ENCODE measurements around the gene DACH1.

DACH1 gene

DNA sequence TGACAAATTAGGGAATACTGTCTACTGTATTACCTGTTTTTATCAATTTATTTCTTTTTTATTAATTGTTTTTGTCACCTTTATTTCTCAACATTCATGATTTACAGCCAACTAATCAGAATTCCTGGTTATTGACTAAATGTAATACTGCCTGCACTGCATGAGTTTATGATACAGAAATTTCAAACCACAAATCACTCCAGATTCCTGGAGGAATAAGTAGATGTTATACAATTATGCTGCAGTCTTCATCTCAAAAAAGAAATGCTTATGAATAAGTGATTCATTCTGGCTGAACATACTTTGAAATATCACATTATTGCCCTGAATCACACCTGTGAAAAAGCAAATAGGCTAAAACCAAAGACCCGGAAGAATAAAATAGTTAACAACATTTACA, 249.7 kb downstream of the DACH1 start:
- DNase-seq, result no peak

DNA sequence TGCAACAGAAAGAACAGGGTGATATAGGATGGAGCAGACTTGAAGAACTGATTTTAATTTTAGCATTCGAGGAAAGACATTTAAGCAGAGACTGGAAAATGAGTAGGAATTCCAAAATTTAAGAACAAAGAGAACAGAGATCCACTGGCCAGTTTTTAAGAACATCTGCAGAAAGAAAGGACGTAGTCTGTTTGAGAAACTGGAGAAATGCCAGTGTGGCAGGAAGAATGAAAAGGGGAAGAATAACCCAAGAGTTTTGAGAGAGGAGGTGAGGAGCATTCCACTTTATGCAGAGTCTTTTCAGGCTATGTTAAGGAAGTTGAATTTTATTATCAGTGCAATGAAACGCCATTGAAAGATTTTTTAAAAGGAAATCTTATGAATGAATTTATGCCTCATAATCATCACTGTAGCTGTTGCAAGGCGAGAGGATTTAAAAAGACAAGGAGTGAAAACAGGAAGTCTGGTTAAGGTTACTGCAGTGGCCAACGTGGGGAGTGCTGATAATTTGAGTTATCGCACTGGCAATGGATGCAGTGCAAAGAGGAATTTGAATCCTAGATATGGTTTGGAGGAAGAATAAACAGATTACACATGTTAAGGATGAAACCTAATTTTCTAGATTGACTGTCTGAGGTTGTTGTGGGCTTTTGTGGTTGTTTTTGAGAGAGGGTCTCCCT, 253.8 kb downstream of the DACH1 start:
- no peak for DNase-seq

DNA sequence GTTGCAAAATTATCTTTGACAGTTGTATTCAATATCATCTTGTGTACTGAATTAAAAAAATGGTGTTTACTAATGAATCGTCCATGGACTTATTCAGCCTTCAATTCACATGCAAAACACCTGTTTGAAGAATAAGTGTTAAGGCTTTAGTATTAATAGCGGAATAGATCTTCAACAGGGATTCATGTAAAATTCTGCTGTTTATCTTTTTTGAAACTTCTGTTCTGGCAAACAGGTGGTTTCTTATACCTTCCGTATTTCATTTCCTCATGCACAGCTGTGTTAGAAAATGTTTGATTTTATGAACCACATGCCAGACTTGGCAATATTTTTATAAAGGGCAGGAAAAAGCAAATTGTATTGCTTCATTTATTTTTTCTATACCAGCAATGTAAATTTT, 255.7 kb downstream of the DACH1 start:
- DNase-seq, result no peak

DNA sequence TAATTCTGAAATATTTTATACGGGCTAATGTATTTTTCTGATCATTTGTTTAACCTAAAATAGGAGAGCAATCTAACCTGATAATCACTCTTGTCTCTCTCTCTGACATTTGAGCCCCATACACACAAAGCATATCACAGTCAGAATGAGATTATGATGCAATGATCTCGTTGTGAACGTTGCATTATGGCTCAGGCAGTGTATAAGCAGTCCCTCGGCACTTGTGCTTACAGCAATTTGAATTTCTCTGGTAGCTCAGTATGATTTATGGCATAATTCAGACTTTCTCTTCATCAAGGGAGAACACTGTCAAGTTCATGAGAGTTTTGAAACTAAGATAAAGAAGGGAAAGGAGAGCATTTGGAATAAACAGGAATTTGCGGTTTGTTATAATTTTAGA, 256.1 kb downstream of the DACH1 start:
- DNase-seq, result no peak

DNA sequence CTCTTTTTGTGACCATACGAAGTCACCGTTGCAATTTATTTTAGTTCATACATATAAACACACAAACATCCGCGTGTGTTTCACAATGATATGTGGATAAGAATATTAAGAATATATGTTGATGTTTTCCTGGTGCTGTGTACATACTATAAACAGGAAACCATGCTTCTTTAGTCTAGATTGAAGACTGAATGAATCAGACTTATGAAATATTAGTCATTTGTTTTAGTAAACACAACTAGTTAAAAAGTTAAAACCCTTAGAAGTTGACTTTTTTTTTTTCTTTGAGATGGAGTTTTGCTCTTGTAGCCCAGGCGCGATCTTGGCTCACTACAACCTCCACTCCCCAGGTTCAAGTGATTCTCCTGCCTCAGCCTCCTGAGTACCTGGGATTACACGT, 257.7 kb downstream of the DACH1 start:
- no peak for DNase-seq

DNA sequence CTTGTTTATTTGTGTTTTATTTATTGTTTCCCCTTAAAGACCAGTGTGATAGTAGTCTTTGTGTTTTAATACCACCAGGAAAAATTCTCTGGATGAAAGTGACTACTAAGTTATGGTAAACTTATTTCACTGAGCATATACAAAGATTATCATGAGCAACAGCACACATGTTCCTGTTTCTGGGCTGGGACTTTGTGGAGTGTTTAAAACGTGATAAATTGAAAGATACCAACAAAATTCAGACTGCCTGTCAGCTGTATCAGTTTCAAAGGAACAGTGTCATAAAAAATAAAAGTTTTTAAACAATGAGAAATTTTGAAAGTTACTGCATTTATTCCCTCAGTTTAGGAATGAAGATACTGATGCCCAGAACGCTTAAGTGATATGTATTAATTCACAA, 259.4 kb downstream of the DACH1 start:
- no peak for DNase-seq

DNA sequence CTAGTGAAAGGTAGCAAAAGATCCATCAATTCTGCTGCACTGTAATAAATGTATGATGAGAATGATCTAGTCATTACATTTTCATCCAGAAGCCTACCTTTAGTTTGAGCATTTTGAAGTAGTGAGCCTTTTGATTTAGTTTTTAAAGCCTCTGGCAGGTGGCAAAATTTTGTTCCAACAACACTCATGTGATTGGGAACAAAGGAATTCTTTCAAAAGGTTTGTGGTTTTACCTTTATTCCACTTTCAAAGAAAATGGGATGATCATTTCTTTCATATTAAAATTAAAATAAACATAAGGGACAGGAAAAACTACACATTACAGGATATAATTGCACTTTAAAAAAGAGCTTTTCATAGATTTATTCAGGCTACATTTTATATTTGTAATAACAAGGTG, 260.2 kb downstream of the DACH1 start:
- no peak for DNase-seq

DNA sequence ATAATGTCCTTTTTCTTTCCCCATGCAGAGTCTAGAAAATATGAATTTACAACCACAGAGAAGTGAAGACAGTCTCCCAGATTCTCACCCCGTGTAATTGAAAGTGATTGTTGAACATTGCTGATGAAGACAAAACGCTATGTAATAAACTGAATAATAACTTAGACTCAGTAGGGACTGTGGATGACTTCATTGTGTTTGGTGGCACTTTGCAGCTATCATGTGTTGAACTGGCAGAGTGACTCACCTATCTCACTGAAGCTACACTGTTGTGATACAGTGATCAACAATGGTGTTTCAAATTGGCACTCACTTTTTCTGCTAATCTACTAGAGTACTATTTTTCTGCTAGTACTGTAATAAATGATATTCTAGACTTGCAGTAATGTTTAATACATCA, 261.3 kb downstream of the DACH1 start:
- DNase-seq, result no peak

DNA sequence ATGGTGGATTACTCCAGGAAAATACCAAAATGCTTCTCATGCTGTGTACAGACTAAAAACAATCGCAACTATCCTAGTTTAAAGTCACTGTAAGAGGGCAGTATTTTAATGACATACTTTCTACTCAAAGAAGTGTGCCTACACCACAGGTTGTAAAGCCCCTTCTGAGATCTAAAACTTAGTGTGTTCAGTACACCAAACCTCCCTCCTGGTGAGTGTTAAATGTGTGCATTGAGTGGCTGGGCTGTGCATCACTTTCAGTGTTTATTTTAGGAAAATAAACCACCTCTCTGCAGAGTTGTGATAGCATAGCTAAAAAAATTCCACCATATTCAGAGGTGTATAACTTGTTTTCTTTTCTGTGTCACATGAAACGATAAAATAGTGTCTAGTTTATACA, 263.7 kb downstream of the DACH1 start:
- no peak for DNase-seq

DNA sequence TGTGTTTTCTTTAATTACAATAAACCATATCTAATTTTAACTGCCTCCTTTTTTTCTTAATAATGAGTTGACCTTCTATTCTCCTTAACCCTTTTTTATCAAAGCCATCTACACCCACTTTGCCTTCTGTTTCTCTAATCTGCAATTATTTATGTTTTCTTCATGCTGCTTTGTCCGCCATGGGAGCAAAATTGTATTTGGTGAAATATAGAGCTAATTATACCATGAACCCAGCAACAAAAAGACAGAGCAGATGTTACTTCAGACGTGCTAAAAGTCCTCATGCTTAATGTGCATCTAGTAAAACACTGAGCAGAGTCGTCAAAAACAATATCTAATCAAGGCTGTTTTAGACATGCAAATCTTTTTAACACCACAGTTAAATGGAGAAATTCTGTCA, 264.7 kb downstream of the DACH1 start:
- no peak for DNase-seq

DNA sequence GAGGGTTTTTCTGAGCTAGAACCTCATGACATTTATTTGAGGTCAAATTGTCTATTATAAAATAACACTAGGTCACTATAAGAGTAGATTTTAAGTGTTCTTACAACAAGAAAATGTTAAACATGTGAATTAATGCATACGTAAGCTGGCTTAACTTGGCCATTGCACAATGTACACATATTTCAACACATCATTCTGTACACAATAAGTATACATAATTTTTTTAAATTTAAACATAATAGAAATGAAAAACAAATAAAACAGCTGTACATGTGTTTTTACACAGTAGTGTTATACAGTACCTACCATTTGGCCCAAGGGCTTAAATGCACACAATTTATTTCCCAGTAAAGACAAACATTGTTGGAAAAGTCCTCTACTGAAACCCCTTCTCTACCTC, 269.9 kb downstream of the DACH1 start:
- no peak for DNase-seq

DNA sequence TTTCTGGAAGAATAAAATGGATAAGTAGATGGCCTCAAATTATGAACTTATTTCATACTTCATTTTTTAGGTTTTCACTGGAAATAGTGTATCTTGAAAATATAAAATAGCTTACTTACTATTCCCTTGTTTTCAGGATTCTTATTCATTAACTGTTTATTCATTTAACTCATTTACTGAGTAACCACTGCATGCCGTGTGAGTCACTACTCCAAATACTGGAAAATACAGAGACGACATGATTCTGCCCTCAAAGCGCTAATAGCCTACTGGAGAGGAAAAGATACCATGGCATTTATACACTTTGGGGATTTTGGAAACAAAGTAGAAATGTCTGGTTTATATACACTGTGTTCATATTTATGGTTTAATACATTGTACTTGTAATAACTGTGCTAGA, 270.9 kb downstream of the DACH1 start:
- no peak for DNase-seq

DNA sequence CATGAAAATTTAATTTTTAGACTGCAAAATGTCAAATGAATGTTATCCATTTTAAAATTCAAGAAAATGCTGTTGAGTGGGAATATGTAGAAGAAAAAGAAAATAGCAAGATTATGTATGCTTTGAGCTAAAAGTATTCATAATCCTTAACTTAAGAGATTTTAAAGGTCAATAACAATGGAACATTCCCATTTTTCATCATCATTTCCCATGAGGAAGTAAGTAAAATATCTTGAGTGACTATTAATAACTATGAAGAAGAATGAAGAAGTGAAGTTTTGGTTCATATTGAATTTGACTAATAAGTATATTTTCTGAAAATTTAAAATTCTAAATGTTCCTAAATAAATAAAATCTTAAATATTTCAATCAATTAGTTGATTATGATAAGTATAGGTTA, 273.4 kb downstream of the DACH1 start:
- no peak for DNase-seq

DNA sequence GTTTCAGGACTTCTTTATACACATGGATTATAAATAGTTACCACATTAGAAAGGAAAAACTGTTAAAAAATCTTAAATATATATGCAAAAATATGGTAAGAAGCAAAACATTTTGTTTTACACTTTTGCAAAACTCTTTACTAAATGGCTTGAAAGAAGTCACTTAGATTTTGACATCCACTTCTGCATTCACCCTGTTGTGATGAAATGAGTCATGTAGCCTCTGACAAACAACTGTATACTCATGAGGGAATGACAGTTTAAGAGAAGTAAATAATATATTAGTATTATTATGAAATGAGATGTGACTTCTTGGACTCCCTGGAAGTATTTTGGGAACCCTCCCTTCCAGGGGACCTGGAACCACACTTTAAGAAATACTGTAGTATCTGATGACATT, 275.6 kb downstream of the DACH1 start:
- DNase-seq, result no peak

DNA sequence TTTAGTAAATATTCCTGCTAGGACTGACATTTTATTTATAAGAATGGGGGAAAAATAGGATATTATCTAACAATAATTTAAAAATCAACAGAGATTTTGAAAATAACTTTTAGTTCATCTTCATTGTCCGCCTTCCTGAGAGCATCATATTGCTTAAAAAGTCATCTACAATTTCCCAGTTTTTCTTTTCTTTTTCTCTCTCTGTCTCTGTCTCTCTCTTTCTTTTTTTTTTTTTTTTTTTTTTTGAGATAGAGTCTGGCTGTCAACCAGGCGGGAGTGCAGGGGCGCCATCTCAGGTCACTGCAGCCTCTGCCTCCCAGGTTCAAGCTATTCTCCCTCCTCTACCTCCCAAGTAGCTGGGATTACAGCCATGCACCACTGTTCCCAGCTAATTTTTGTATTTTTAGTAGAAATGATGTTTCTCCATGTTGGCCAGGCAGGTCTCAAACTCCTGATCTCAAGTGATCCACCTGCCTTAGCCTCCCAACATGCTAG, 276.3 kb downstream of the DACH1 start:
- DNase-seq, result no peak

DNA sequence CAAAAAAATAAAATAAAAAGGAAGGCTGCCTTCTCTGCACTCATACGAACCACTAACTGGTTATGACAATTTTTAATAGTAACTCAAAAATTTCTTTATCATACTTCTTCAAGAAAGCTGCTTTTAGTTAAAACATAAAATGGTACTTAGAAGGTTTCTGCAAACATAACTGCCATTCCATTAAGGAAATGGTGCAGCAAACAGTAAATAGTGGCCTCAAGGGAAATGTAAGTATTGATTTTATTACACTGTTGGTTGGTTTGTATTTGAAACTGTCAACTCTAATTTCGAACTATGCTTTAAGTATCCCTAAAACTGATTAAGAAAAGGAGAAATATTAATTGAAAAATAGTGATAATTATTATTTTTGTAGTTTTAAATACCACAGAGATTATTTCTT, 278.0 kb downstream of the DACH1 start:
- no peak for DNase-seq

DNA sequence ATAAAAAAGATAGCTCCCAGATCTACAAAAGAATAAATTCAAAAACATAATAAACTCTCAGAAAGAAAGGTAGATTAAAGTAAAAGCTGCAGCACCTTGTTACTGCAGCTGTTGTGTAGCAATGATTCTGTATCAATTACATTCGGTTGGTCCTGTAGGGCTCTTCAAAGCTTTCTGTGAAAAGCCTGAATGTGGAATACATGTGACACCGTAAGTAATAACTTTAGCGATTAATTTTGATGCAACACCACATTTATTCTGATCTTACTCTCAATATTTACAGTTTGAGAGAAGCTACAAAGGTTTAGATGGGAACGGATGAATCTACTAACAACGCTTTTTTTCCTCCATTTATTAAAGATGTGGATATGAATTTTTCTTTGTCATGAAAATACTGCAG, 279.2 kb downstream of the DACH1 start:
- DNase-seq, result no peak

DNA sequence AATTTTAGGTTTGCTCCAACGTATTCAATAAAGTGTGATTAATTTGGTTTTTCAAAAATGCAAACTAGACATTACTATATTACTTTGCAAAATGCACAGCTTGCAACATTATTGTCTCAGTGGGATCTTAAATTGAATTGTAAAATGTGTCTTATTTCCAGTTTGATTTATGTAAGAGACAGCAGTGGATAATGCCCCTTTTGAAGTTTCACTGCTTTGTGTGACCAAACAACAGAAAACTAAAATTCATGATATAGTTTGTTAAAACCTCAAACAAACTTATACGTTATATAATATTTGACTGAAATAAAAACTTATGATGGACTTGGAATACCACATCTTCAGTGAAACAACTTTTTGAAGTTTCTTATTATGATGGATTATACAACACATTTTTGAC, 279.8 kb downstream of the DACH1 start:
- no peak for DNase-seq

DNA sequence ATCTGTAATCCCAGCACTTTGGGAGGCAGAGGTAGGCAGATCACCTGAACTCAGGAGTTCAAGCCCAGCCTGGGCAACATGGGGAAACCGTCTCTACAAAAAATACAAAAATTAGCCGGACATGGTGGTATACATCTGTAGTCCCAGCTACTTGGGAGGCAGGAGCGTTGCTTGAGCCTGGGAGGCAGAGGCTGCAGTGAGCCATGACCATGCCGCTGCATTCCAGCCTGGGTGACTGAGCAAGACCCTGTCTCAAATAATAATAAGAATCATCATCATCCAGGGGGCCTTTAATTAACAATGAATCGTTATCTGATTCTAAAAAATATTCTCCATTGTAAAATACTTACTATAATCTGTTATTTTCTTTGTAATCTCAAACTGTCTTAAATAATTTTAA, 283.4 kb downstream of the DACH1 start:
- no peak for DNase-seq

DNA sequence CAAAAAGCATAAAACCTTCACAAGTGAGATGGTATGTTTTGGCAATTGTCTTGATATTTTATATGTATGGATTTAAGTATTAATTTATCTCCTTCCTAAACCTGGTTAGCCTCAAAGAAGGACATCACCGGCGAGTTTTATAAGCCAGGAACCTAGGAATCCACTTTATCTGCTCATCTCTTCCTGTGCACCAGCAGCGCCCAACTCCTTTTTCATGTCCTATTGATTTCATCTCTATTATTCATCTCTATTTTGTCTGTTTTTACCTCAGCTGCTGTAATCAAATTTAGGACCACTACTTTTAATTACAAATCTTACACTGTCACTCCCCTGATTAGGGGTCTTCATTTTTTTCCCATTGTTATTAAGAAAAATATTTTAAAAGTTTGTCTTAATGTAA, 286.4 kb downstream of the DACH1 start:
- DNase-seq, result no peak

DNA sequence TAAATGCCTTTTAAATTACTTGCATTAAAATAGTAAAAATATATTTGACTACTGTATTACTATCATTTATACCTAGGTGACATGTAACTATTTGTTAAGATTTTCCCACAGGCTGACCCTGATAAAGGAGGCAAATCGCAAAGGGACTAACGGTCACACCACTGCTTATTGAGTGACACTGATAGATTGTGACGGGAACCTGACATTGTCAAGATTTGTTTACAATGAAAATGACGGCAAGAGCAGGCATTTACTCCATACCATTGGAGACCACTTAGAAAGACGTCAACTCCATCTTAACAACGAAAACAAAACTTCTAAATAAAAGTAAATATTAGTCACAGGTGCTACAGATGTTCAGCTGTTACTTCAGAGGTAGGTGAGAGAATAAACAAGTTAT, 289.0 kb downstream of the DACH1 start:
- DNase-seq, result no peak

DNA sequence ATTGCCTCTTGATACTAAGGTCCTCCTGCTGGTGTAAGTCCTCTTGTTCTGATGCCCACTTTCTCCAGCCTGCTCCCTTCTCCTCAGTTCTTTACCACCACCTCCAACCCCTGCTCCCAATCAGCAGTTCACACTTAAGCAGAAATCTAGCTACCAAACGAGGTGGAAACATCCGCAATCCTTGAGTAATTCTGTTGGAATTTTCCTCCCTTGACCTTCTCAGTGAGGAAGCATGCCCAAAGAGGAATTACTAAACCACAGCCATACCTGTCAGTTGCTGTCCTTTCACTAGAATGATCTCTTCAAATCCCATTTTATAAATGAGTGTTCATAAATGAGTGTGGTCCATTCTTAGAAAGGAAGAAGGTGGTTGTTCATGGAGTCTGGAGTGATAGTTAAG, 289.9 kb downstream of the DACH1 start:
- DNase-seq, result no peak

DNA sequence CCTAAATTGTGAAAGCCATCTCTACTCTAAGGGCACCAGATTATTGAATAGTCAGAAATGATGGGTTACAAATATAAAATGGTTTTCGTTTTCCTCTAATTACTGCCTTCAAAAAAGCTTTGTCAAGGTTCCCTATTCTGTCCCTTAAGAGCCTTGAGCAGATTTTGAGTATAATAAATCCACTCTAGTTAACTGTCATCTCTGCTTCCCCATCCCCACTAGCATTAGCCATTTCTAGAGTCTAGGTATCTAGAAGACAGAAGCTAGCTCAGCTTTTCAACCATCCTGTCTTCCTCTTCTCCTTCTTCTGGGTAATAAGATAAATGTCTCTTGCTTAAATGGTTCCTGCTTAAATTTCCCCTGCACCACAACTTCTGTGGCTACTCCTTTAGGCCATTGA, 290.4 kb downstream of the DACH1 start:
- no peak for DNase-seq

DNA sequence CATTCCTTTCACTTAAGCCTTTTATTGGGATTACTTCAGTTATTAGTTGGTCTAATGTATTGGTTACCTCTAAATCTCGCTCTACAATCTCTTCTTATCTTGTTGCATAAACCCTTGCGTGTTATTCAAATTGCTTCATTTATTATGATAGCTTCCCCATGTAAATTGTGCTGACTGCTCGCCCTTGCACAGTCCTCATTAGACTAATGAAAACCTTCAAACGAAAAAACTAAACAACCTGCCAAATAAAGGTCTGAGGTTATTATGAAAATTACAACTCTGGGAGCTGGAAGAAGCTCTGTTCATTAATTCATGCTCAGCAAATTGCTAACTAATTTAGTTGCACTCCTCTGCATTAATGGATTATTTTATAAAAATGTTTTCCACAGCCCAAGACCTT, 320.1 kb downstream of the DACH1 start:
- DNase-seq, result no peak

DNA sequence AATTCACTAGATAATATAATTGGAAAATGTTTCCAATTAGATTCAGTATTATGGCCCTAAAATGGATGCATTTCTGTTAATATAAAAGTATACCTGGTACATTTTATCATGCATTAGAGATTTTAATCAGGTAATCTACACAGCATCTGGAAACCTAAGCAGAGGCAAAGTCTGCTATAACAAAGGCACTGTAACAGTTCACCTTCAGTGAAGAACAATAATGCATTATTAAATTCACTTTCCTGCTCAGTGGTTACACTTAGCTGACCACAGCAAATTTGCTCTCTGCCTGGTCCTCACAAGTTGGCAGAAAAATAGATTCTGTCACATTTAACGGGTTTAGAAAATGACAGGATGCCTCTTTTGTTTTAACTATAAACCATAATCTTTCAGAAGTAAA, 326.9 kb downstream of the DACH1 start:
- DNase-seq, result no peak

DNA sequence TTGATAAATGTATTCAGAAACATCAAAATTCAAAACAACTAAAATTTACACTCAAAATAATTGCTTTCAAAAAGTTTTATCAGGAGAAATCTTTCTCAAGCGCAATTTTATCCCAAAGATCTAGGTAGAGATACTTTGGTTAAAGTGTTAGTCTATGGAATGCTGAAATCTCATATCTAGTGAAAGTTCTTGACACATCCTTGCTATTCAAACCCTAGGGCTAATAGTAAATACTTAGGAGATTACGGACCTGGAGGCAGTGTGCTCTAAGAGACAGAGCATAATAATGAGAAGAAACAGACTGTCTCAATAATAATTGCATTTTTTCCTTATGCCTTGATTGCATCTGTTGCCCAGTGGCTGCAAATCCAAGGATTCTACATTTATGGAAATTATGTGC, 330.8 kb downstream of the DACH1 start:
- no peak for DNase-seq
